ENCODE data around the gene CBFA2T2.
"Not testable (repeated sequence)": the region's sequence is repeated elsewhere in the genome, so short reads cannot be mapped to it uniquely, and the experiment has no call there.

The CBFA2T2 gene

GRCh38 chr20:33685328-33686099 lies 195.6 kb downstream of the CBFA2T2 start:
- peak; percentile 54 for DNase-seq

- DNase-seq, result peak; percentile 93
These were observed 196.4 kb downstream of the CBFA2T2 start, which contains the start of gene E2F1 for GRCh38 chr20:33686100-33686983. Gene E2F1 (minus strand): TSS chr20:33686385. CDS start chr20:33686264, 121 bp downstream.

GRCh38 chr20:33686984-33687366 lies 197.1 kb downstream of the CBFA2T2 start:
- no peak for DNase-seq

- no peak for DNase-seq
These were observed 197.5 kb downstream of the CBFA2T2 start for GRCh38 chr20:33687370-33687915.

- no peak for DNase-seq
These were observed 198.4 kb downstream of the CBFA2T2 start for GRCh38 chr20:33687993-33688937.

GRCh38 chr20:33688938-33689424 lies 199.1 kb downstream of the CBFA2T2 start:
- no peak for DNase-seq

GRCh38 chr20:33689493-33689892 lies 199.6 kb downstream of the CBFA2T2 start:
- no peak for DNase-seq

- no peak for DNase-seq
These were observed 200.1 kb downstream of the CBFA2T2 start for GRCh38 chr20:33689973-33690372.

- DNase-seq, result no peak
These were observed 203.4 kb downstream of the CBFA2T2 start for GRCh38 chr20:33693289-33693688.

GRCh38 chr20:33693741-33694638 lies 204.1 kb downstream of the CBFA2T2 start:
- no peak for DNase-seq

- DNase-seq, result no peak
These were observed 204.7 kb downstream of the CBFA2T2 start for GRCh38 chr20:33694639-33695012.

GRCh38 chr20:33696448-33696847 lies 206.6 kb downstream of the CBFA2T2 start:
- no peak for DNase-seq

- DNase-seq, result no peak
These were observed 207.2 kb downstream of the CBFA2T2 start for GRCh38 chr20:33697129-33697528.

- not testable (repeated sequence) for DNase-seq
These were observed 209.1 kb downstream of the CBFA2T2 start for GRCh38 chr20:33698966-33699365.

Data from NCI-H1092 (cell line).